ENCODE results near the gene HTR3C.

- no peak for TF ChIP-seq RAD21 (IDR thresholded peaks at IDR 0.05; ENCODE audit: low read length)
- TF ChIP-seq TCF12 (IDR thresholded peaks at IDR 0.05), result no peak
- TF ChIP-seq RCOR1 (IDR thresholded peaks at IDR 0.05; ENCODE audit: low read length), result no peak
- no peak for TF ChIP-seq FOXM1 (IDR thresholded peaks at IDR 0.05; ENCODE audit: low read depth)
- TF ChIP-seq CTCF (IDR thresholded peaks at IDR 0.05), result no peak
- no peak for TF ChIP-seq EP300 (IDR thresholded peaks at IDR 0.05; ENCODE audit: borderline replicate concordance in 1 of 2, low read depth in 1 of 2, low read length in 1 of 2)
- TF ChIP-seq GABPA (IDR thresholded peaks at IDR 0.05; ENCODE audit: low read depth), result no peak
- TF ChIP-seq, protein P1, sequence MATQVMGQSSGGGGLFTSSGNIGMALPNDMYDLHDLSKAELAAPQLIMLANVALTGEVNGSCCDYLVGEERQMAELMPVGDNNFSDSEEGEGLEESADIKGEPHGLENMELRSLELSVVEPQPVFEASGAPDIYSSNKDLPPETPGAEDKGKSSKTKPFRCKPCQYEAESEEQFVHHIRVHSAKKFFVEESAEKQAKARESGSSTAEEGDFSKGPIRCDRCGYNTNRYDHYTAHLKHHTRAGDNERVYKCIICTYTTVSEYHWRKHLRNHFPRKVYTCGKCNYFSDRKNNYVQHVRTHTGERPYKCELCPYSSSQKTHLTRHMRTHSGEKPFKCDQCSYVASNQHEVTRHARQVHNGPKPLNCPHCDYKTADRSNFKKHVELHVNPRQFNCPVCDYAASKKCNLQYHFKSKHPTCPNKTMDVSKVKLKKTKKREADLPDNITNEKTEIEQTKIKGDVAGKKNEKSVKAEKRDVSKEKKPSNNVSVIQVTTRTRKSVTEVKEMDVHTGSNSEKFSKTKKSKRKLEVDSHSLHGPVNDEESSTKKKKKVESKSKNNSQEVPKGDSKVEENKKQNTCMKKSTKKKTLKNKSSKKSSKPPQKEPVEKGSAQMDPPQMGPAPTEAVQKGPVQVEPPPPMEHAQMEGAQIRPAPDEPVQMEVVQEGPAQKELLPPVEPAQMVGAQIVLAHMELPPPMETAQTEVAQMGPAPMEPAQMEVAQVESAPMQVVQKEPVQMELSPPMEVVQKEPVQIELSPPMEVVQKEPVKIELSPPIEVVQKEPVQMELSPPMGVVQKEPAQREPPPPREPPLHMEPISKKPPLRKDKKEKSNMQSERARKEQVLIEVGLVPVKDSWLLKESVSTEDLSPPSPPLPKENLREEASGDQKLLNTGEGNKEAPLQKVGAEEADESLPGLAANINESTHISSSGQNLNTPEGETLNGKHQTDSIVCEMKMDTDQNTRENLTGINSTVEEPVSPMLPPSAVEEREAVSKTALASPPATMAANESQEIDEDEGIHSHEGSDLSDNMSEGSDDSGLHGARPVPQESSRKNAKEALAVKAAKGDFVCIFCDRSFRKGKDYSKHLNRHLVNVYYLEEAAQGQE (IDR thresholded peaks at IDR 0.05; ENCODE audit: low read depth, low read length), result no peak
- TF ChIP-seq YY1 (IDR thresholded peaks at IDR 0.05; ENCODE audit: low read depth), result no peak
- no peak for TF ChIP-seq SMC3 (IDR thresholded peaks at IDR 0.05; ENCODE audit: low read depth, low read length)
Observed at GRCh38 chr3:184097556-184097955, 44.7 kb downstream of the HTR3C start.
